Testis (tissue), 3 donors: Measurements from ENCODE around the gene CD300LG. TPM values are rescaled to one million over a fixed set of nuclear protein-coding genes. Genes with fewer than 3 reads are reported as not detected.

Experiments
- DNase-seq: peaks from one replicate; pipeline ENCODE4 v3.0.0-alpha.2; 2019
- H3K27ac ChIP-seq, 2 donors: fragments of 200-600 bp; sonication (generic); one replicate each; pipeline ENCODE4 v1.5.1; 2019
- H3K27me3 ChIP-seq: fragments of 200-600 bp; sonication (generic); one replicate; pipeline ENCODE4 v1.5.1; 2019
- H3K36me3 ChIP-seq: fragments of 200-600 bp; sonication (generic); one replicate; pipeline ENCODE4 v1.5.1; 2017; ENCODE audit warnings: low read depth; ENCODE audit errors: missing control alignments
- H3K4me1 ChIP-seq: fragments of 200-600 bp; sonication (generic); one replicate; pipeline ENCODE4 v1.5.1; 2019
- H3K4me3 ChIP-seq, 2 donors: fragments of 200-600 bp; sonication (generic); one replicate each; pipeline ENCODE4 v1.5.1; 2017 to 2019
- H3K9me3 ChIP-seq: fragments of 200-600 bp; sonication (generic); one replicate; pipeline ENCODE4 v1.5.1; 2017
- CTCF ChIP-seq, 3 experiments: fragments of 450-650 bp in 2 of 3; fragments of 200-600 bp in 1 of 3; sonication (generic) in 1 of 3; IDR thresholded peaks; one replicate each; pipeline ENCODE4 v1.5.1; 2016 to 2019; ENCODE audit warnings: antibody characterized with exemption in 3 of 3, mild to moderate bottlenecking in 2 of 3, moderate library complexity in 1 of 3
- POLR2A ChIP-seq: fragments of 450-650 bp; IDR thresholded peaks from one replicate; pipeline ENCODE4 v1.6.1; 2017; ENCODE audit warnings: antibody characterized with exemption, mild to moderate bottlenecking, moderate library complexity
- WGBS, 2 donors: methylation state at CpG; one replicate each; pipeline ENCODE4 v1.1.5; 2018; 5-methylcytosine and 5-hydroxymethylcytosine counted together
- intact Hi-C: fragments of 100-400 bp; cut with DNase I; formaldehyde crosslinking; loops from one replicate; pipeline ENCODE4 v1.15.1; 2023; ENCODE audit warnings: low total_unique reads
- polyA plus RNA-seq: library from polyadenylated mRNA; stranded (reverse); fragments of 350-450 nt; fragmentation: Illumina TruSeq; extraction: RNeasy Lipid Tissue Mini Kit (QIAGEN cat#74804); gene quantifications from one replicate; pipeline ENCODE4 v1.2.3, GENCODE V29; 2014; ENCODE audit warnings: low read depth, low replicate concordance; ENCODE audit not compliant: insufficient read depth
- total RNA-seq, 2 donors: library from RNA; depleted of rRNA; stranded (reverse); fragments of >200 nt; gene quantifications; one replicate each; pipeline ENCODE4 v1.2.3, GENCODE V29; 2016

The CD300LG gene
- total and polyA plus RNA-seq, 3 donors from 2014 or later: 48.4 to 53.9 (median 49.2) TPM

GRCh38 chr17:43909537-43910231, 62.7 kb downstream of the CD300LG start:
- no peaks in the 10 kb centered on the region for H3K9me3 ChIP-seq
- intact Hi-C loops: no loop called here
- DNase-seq: no peak
- H3K36me3 ChIP-seq: no peaks in the 10 kb centered on the region
- no peak for TF ChIP-seq POLR2A
- no peak for TF ChIP-seq CTCF (IDR thresholded peaks at IDR 0.05)
- H3K27ac ChIP-seq: no peak overlapping the region
- no peaks in the 10 kb centered on the region for H3K27me3 ChIP-seq
- H3K4me3 ChIP-seq: no peak overlapping the region
- peaks cover 13% of the 10 kb centered on the region for H3K4me1 ChIP-seq
- WGBS, 2 donors: 39 to 47% methylated on average over 7 of the region's 7 CpGs

GRCh38 chr17:43911904-43912303, 64.9 kb downstream of the CD300LG start:
- H3K9me3 ChIP-seq: no peaks in the 10 kb centered on the region
- H3K27me3 ChIP-seq: no peaks in the 10 kb centered on the region
- no peak overlapping the region for H3K27ac ChIP-seq
- no peaks in the 10 kb centered on the region for H3K36me3 ChIP-seq
- peaks cover 1% of the 10 kb centered on the region for H3K4me1 ChIP-seq
- H3K4me3 ChIP-seq: no peak overlapping the region
- intact Hi-C loops: no loop called here
- no peak for TF ChIP-seq CTCF (IDR thresholded peaks at IDR 0.05)
- TF ChIP-seq POLR2A: no peak
- DNase-seq: no peak
- WGBS, 2 donors: 35 to 39% methylated on average over 8 of the region's 8 CpGs

GRCh38 chr17:43912635-43913304, 65.8 kb downstream of the CD300LG start:
- Histone ChIP-seq H3K4me3 (no peak overlapping the region), H3K27ac (no peak overlapping the region), H3K4me1 (peaks cover 6% of the 10 kb centered on the region), H3K36me3 (no peaks in the 10 kb centered on the region), H3K27me3 (no peaks in the 10 kb centered on the region), H3K9me3 (no peaks in the 10 kb centered on the region)
- intact Hi-C loops: no loop called here
- WGBS, 2 donors: 50 to 59% methylated on average over 4 of the region's 4 CpGs
- TF ChIP-seq POLR2A: no peak
- TF ChIP-seq CTCF (IDR thresholded peaks at IDR 0.05): no peak
- DNase-seq: no peak

Other genes with a start within 250 kb of the CD300LG start
- gene MEOX1, start 185.3 kb upstream of the CD300LG start, total RNA-seq: 1 to 10 TPM in 1 of 2 donors, under 1 TPM in 1; 0.12 to 2.8 TPM
- gene MEOX1, start 185.3 kb upstream of the CD300LG start, polyA plus RNA-seq: 6.1 TPM
- gene SOST, start 88.4 kb upstream of the CD300LG start, total RNA-seq: under 1 TPM in 1 of 2 donors, not detected in 1; 0.24 TPM
- gene SOST, start 88.4 kb upstream of the CD300LG start, polyA plus RNA-seq: not detected
- gene DUSP3, start 68.2 kb upstream of the CD300LG start, total RNA-seq: 10 to 100 TPM; 59.2 to 75.1 TPM
- 54.8 TPM for gene DUSP3, start 68.2 kb upstream of the CD300LG start, polyA plus RNA-seq
- 10 to 100 TPM in 1 of 2 donors, 1 to 10 TPM in 1; 6.3 to 20.0 TPM for gene CFAP97D1, start 66.7 kb upstream of the CD300LG start, total RNA-seq
- gene CFAP97D1, start 66.7 kb upstream of the CD300LG start, polyA plus RNA-seq: 32.4 TPM
- gene MPP3, start 14.0 kb upstream of the CD300LG start, total RNA-seq: 10 to 100 TPM; 16.7 to 18.2 TPM
- 5.9 TPM for gene MPP3, start 14.0 kb upstream of the CD300LG start, polyA plus RNA-seq
- 10 to 100 TPM; 25.1 to 25.8 TPM for gene MPP2, start 60.4 kb downstream of the CD300LG start, total RNA-seq
- 31.4 TPM for gene MPP2, start 60.4 kb downstream of the CD300LG start, polyA plus RNA-seq
- not detected for gene PPY, start 95.3 kb downstream of the CD300LG start, total RNA-seq
- 0.99 TPM for gene PPY, start 95.3 kb downstream of the CD300LG start, polyA plus RNA-seq
- gene PYY, start 106.8 kb downstream of the CD300LG start, total RNA-seq: under 1 TPM in 1 of 2 donors, not detected in 1; 0.37 TPM
- gene PYY, start 106.8 kb downstream of the CD300LG start, polyA plus RNA-seq: 1.5 TPM
- 1 to 10 TPM; 2.5 to 3.1 TPM for gene NAGS, start 157.4 kb downstream of the CD300LG start, total RNA-seq
- 6.5 TPM for gene NAGS, start 157.4 kb downstream of the CD300LG start, polyA plus RNA-seq
- 10 to 100 TPM; 38.4 to 63.3 TPM for gene TMEM101, start 167.8 kb downstream of the CD300LG start, total RNA-seq
- 51.1 TPM for gene TMEM101, start 167.8 kb downstream of the CD300LG start, polyA plus RNA-seq
- 10 to 100 TPM; 52.7 to 74.4 TPM for gene LSM12, start 219.5 kb downstream of the CD300LG start, total RNA-seq
- 57.6 TPM for gene LSM12, start 219.5 kb downstream of the CD300LG start, polyA plus RNA-seq
- gene G6PC3, start 223.6 kb downstream of the CD300LG start, total RNA-seq: 10 to 100 TPM; 58.0 to 85.5 TPM
- gene G6PC3, start 223.6 kb downstream of the CD300LG start, polyA plus RNA-seq: 109 TPM